ENCODE data around the gene STUM. TPM values are rescaled to one million over a fixed set of nuclear protein-coding genes. Genes with fewer than 3 reads are reported as not detected.

STUM gene
- total RNA-seq, 2 donors from 2014 or later = 1.3 to 1.6 TPM

- WGBS, 2 donors = 85 to 95% methylated on average over 6 of the region's 6 CpGs
- H3K36me3 ChIP-seq (replicated peaks in 1 of 2; ENCODE audit: insufficient read depth in 1 of 2, low read depth in 2 of 2) = peaks cover 0 to 4% of the 10 kb centered on the region in 2 donors
- H3K27me3 ChIP-seq = no peaks in the 10 kb centered on the region
- H3K9me3 ChIP-seq = no peaks in the 10 kb centered on the region
- no peak for ATAC-seq
- intact Hi-C loops (cut with DNase I) = no loop called here
- no peak for TF ChIP-seq POLR2A (IDR thresholded peaks at IDR 0.05)
- TF ChIP-seq CTCF (IDR thresholded peaks at IDR 0.05) = no peak
- H3K4me1 ChIP-seq = no peaks in the 10 kb centered on the region
- no peak overlapping the region for H3K4me3 ChIP-seq
- H3K27ac ChIP-seq = no peak overlapping the region
- DNase-seq = no peak
Measured at GRCh38 chr1:226648421-226648820, 99.9 kb downstream of the STUM start.

GRCh38 chr1:226649244-226649643 lies 100.7 kb downstream of the STUM start:
- Histone ChIP-seq H3K9me3 (no peaks in the 10 kb centered on the region), H3K36me3 (replicated peaks in 1 of 2; ENCODE audit: insufficient read depth in 1 of 2, low read depth in 2 of 2) (peaks cover 0 to 4% of the 10 kb centered on the region in 2 donors), H3K27ac (no peak overlapping the region), H3K4me3 (no peak overlapping the region), H3K4me1 (peaks cover 2% of the 10 kb centered on the region), H3K27me3 (no peaks in the 10 kb centered on the region)
- ATAC-seq (no peak), DNase-seq (no peak)
- 83 to 87% methylated on average over 8 of the region's 8 CpGs for whole genome bisulfite sequencing, 2 donors
- intact Hi-C loops (cut with DNase I) = no loop called here
- TF ChIP-seq CTCF (IDR thresholded peaks at IDR 0.05) (no peak), POLR2A (IDR thresholded peaks at IDR 0.05) (no peak)

- Histone ChIP-seq H3K4me3 (no peak overlapping the region), H3K36me3 (replicated peaks in 1 of 2; ENCODE audit: insufficient read depth in 1 of 2, low read depth in 2 of 2) (peaks cover 0 to 4% of the 10 kb centered on the region in 2 donors), H3K27ac (no peak overlapping the region), H3K9me3 (no peaks in the 10 kb centered on the region), H3K4me1 (peaks cover 6% of the 10 kb centered on the region), H3K27me3 (no peaks in the 10 kb centered on the region)
- intact Hi-C loops (cut with DNase I) = no loop called here
- peak in 5 of 7 experiments; percentile 13 to 44 (median 23) for TF ChIP-seq CTCF (IDR thresholded peaks at IDR 0.05)
- TF ChIP-seq POLR2A (IDR thresholded peaks at IDR 0.05) = no peak
- DNase-seq = peak in 1 of 4 donors; percentile 52
- ATAC-seq = no peak
- 71 to 84% methylated on average over 7 of the region's 7 CpGs for WGBS, 2 donors
Measured at GRCh38 chr1:226649780-226650179, 101.2 kb downstream of the STUM start.

GRCh38 chr1:226650236-226650841 lies 101.8 kb downstream of the STUM start:
- Histone ChIP-seq H3K4me1 (peaks cover 10% of the 10 kb centered on the region), H3K27me3 (no peaks in the 10 kb centered on the region), H3K27ac (no peak overlapping the region), H3K36me3 (replicated peaks in 1 of 2; ENCODE audit: insufficient read depth in 1 of 2, low read depth in 2 of 2) (peaks cover 0 to 4% of the 10 kb centered on the region in 2 donors), H3K9me3 (no peaks in the 10 kb centered on the region), H3K4me3 (no peak overlapping the region)
- WGBS, 2 donors = 72 to 75% methylated on average over 11 of the region's 11 CpGs
- ATAC-seq (no peak), DNase-seq (no peak)
- TF ChIP-seq CTCF (IDR thresholded peaks at IDR 0.05) (no peak), POLR2A (IDR thresholded peaks at IDR 0.05) (no peak)
- intact Hi-C loops (cut with DNase I) = no loop called here
